ENCODE data around the gene HPS1. TPM values are rescaled to one million over a fixed set of nuclear protein-coding genes. Genes with fewer than 3 reads are reported as not detected.

Gene HPS1
- polyA plus RNA-seq, 2 of the 4 experiments (the other 2 are of a cell fraction) = 25.1 to 28.2 TPM

- CTCF ChIA-PET = interaction anchor here (0.9 to 1.3 kb wide), 3 partner anchors 10 to 30 kb away, joined by 3 read pairs; no protein-coding TSS in a partner anchor
- H3K27ac ChIP-seq = no peak overlapping the region
- 51% methylated on average over 14 of the region's 14 CpGs for WGBS (ENCODE audit: missing lambda C conversion rate)
- no peak for ATAC-seq
- DNase-seq (ENCODE audit: low read depth in 1 of 2, low spot score in 1 of 2) = no peak
- peaks cover 6% of the 10 kb centered on the region; the same call in 1 of the 3 replicates for H3K4me1 ChIP-seq
- POLR2A ChIA-PET = no interaction called here
- no peak overlapping the region for H3K4me2 ChIP-seq
- no peak for FAIRE-seq
- no peaks in the 10 kb centered on the region for H3K9me3 ChIP-seq
- H3K4me3 ChIP-seq = no peak overlapping the region
- TF ChIP-seq REST (IDR thresholded peaks at IDR 0.05) = no peak
- TF ChIP-seq, protein P1, sequence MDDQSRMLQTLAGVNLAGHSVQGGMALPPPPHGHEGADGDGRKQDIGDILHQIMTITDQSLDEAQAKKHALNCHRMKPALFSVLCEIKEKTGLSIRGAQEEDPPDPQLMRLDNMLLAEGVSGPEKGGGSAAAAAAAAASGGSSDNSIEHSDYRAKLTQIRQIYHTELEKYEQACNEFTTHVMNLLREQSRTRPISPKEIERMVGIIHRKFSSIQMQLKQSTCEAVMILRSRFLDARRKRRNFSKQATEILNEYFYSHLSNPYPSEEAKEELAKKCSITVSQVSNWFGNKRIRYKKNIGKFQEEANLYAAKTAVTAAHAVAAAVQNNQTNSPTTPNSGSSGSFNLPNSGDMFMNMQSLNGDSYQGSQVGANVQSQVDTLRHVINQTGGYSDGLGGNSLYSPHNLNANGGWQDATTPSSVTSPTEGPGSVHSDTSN (IDR thresholded peaks at IDR 0.05) = no peak
- no peak for TF ChIP-seq TFCP2L1 (CRISPR knock-in tag; IDR thresholded peaks at IDR 0.05)
- TF ChIP-seq CHD4 (IDR thresholded peaks at IDR 0.05; ENCODE audit: borderline replicate concordance) = no peak
- TF ChIP-seq, protein P2, sequence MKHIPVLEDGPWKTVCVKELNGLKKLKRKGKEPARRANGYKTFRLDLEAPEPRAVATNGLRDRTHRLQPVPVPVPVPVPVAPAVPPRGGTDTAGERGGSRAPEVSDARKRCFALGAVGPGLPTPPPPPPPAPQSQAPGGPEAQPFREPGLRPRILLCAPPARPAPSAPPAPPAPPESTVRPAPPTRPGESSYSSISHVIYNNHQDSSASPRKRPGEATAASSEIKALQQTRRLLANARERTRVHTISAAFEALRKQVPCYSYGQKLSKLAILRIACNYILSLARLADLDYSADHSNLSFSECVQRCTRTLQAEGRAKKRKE (CRISPR knock-in tag; IDR thresholded peaks at IDR 0.05; ENCODE audit: low read depth) = no peak
- no peak for TF ChIP-seq EHF (CRISPR knock-in tag; IDR thresholded peaks at IDR 0.05)
- TF ChIP-seq HES2 (IDR thresholded peaks at IDR 0.05) = no peak
Observed at GRCh38 chr10:98370831-98371820, 75.6 kb downstream of the HPS1 start.

DNA sequence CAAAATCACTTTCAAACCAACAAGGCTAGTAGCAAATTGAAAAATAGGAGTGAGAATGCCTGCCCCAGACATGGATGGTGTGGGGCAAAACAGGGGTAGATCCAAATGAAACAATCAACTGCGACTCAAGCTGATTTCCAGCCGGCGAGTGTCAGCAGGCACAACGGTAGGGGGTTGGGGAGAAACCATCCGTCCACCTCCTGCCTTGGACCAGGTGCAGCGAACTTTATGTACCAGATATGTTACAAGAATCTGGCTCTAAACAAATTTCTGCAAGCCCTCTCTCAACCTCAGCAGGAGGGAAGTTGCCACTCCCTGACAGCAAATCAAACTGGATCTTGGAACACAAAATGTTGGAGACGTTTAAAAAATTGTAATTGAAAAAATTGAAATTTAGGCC is 76.9 kb downstream of the HPS1 start:
- no peak for TF ChIP-seq CBX8 (IDR thresholded peaks at IDR 0.05)
- TF ChIP-seq ZC3H11A (IDR thresholded peaks at IDR 0.05) = no peak
- TF ChIP-seq MYC (IDR thresholded peaks at IDR 0.05; ENCODE audit: borderline replicate concordance, low read length) = no peak
- no peak for TF ChIP-seq BCL3 (IDR thresholded peaks at IDR 0.05)
- TF ChIP-seq NPAS2 (CRISPR knock-in tag; IDR thresholded peaks at IDR 0.05; ENCODE audit: borderline replicate concordance) = no peak
- no peak for TF ChIP-seq ZNF302 (CRISPR knock-in tag; IDR thresholded peaks at IDR 0.05)
- TF ChIP-seq SREBF2 (IDR thresholded peaks at IDR 0.05) = no peak
- TF ChIP-seq HMGXB4 (CRISPR knock-in tag; IDR thresholded peaks at IDR 0.05; ENCODE audit: borderline replicate concordance) = no peak
- TF ChIP-seq NR3C1 (IDR thresholded peaks at IDR 0.05) = no peak
- Histone ChIP-seq H3K4me3 (no peak overlapping the region), H3K27ac (no peak overlapping the region), H3K4me1 (peaks cover 6% of the 10 kb centered on the region; the same call in 1 of the 3 replicates), H3K9me3 (no peaks in the 10 kb centered on the region), H3K4me2 (no peak overlapping the region)
- FAIRE-seq (no peak), ATAC-seq (no peak), DNase-seq (ENCODE audit: low read depth in 1 of 2, low spot score in 1 of 2) (no peak)
- ChIA-PET POLR2A (no interaction called here), CTCF (no interaction called here)
- 71% methylated on average over 7 of the region's 7 CpGs for WGBS (ENCODE audit: missing lambda C conversion rate)

Data from A549 (cell line).